IMR-90 (cell line): ENCODE data around the gene VSTM2A. TPM values are rescaled to one million over a fixed set of nuclear protein-coding genes. Genes with fewer than 3 reads are reported as not detected.

Experiments used
- ATAC-seq: fragments of 200-7000 bp; cut with Tn5 transposase; 2 replicates; pipeline ENCODE4 v1.9.1; 2020; ENCODE audit warnings: low read depth, mild to moderate bottlenecking, moderate library complexity
- BruUV-seq: library from RNA; stranded (reverse); fragments of 400-500 nt; replicated peaks from 2 replicates; lab custom pipeline; 2021; lab: Mats Ljungman, UMichigan
- CTCF ChIA-PET: fragments of 300-600 bp; formaldehyde crosslinking; extraction: SDS; loops from one replicate; lab custom pipeline; 2021; ENCODE audit warnings: antibody characterized with exemption; lab: Yijun Ruan, JAX
- POLR2A ChIA-PET: fragments of 300-600 bp; sonication (Branson Sonifier 250); formaldehyde crosslinking; loops from one replicate; lab custom pipeline; 2022; ENCODE audit warnings: antibody characterized with exemption; ENCODE audit not compliant: unreplicated experiment; lab: Charles Lee
- DNase-seq: peaks from one replicate; pipeline ENCODE4 v3.0.0; 2013
- H2AFZ ChIP-seq: replicated peaks from 2 replicates; pipeline ENCODE3; 2013; ENCODE audit warnings: low read length, mild to moderate bottlenecking; ENCODE audit not compliant: poor library complexity
- H2AK5ac ChIP-seq: 2 replicates; pipeline ENCODE4 v1.6.1; 2013; ENCODE audit warnings: low read depth, low read length, inconsistent platforms
- H2AK9ac ChIP-seq: replicated peaks from 2 replicates; pipeline ENCODE3; 2013; ENCODE audit warnings: mild to moderate bottlenecking, low read depth, low read length, moderate library complexity; ENCODE audit not compliant: poor library complexity
- H2BK120ac ChIP-seq: 2 replicates; pipeline ENCODE4 v1.6.1; 2013; ENCODE audit warnings: low read depth, low read length, inconsistent platforms
- H2BK15ac ChIP-seq: 3 replicates; pipeline ENCODE4 v1.6.1; 2013; ENCODE audit warnings: low read depth, low read length, inconsistent platforms
- H2BK20ac ChIP-seq: 2 replicates; pipeline ENCODE4 v1.6.1; 2013; ENCODE audit warnings: low read depth, mild to moderate bottlenecking, inconsistent platforms, low read length, moderate library complexity
- H2BK5ac ChIP-seq: 2 replicates; pipeline ENCODE4 v1.6.1; 2013; ENCODE audit warnings: mild to moderate bottlenecking, low read depth, low read length, inconsistent platforms; ENCODE audit not compliant: poor library complexity, severe bottlenecking
- H3K14ac ChIP-seq: replicated peaks from 2 replicates; pipeline ENCODE4 v1.6.1; 2013; ENCODE audit warnings: low read depth, low read length, inconsistent platforms
- H3K18ac ChIP-seq: 2 replicates; pipeline ENCODE4 v1.6.1; 2013; ENCODE audit warnings: low read depth, low read length, control low read depth
- H3K23ac ChIP-seq: 2 replicates; pipeline ENCODE4 v1.6.1; 2013; ENCODE audit warnings: low read depth, low read length, inconsistent platforms
- H3K27ac ChIP-seq: 2 replicates; pipeline ENCODE4 v1.5.1; 2013; ENCODE audit warnings: mild to moderate bottlenecking, control low read depth, low read length; ENCODE audit not compliant: insufficient read depth
- H3K27me3 ChIP-seq: 2 replicates; pipeline ENCODE4 v1.6.1; 2013; ENCODE audit warnings: low read length; ENCODE audit not compliant: control insufficient read depth, insufficient read depth
- H3K36me3 ChIP-seq: 2 replicates; pipeline ENCODE4 v1.6.1; 2013; ENCODE audit warnings: low read length, mixed read lengths; ENCODE audit not compliant: control insufficient read depth, insufficient read depth
- H3K4ac ChIP-seq: 2 replicates; pipeline ENCODE4 v1.6.1; 2013; ENCODE audit warnings: low read depth, low read length, inconsistent platforms
- H3K4me1 ChIP-seq: 2 replicates; pipeline ENCODE4 v1.6.1; 2013; ENCODE audit warnings: low read length, mixed read lengths; ENCODE audit not compliant: control insufficient read depth, insufficient read depth
- H3K4me2 ChIP-seq: 2 replicates; pipeline ENCODE4 v1.6.1; 2013; ENCODE audit warnings: low read depth, mild to moderate bottlenecking, control low read depth, low read length, moderate library complexity
- H3K4me3 ChIP-seq: 2 replicates; pipeline ENCODE4 v1.5.1; 2013; ENCODE audit warnings: low read depth, mild to moderate bottlenecking, control low read depth, low read length, moderate library complexity; ENCODE audit not compliant: insufficient read depth
- H3K56ac ChIP-seq: 2 replicates; pipeline ENCODE4 v1.6.1; 2013; ENCODE audit warnings: low read length, inconsistent platforms; ENCODE audit not compliant: insufficient read depth; ENCODE audit errors: extremely low read depth
- H3K79me1 ChIP-seq, 2 experiments: 2 replicates each; pipeline ENCODE4 v1.6.1; 2013; ENCODE audit warnings: low read length in 2 of 2, inconsistent platforms in 1 of 2, low read depth in 1 of 2
- H3K9ac ChIP-seq: 2 replicates; pipeline ENCODE4 v1.6.1; 2013; ENCODE audit warnings: low read depth, low read length, control low read depth
- H3K9me1 ChIP-seq: 2 replicates; pipeline ENCODE4 v1.6.1; 2013; ENCODE audit warnings: low read length, inconsistent platforms; ENCODE audit not compliant: insufficient read depth
- H3K9me3 ChIP-seq: 2 replicates; pipeline ENCODE4 v1.6.1; 2013; ENCODE audit warnings: low read length; ENCODE audit not compliant: control insufficient read depth, insufficient read depth
- H4K20me1 ChIP-seq: 2 replicates; pipeline ENCODE4 v1.6.1; 2013; ENCODE audit warnings: low read length, inconsistent platforms; ENCODE audit not compliant: insufficient read depth
- H4K5ac ChIP-seq: 2 replicates; pipeline ENCODE4 v1.6.1; 2013; ENCODE audit warnings: mild to moderate bottlenecking, low read depth, low read length, control low read depth
- H4K8ac ChIP-seq, 2 experiments: 2 replicates each; pipeline ENCODE4 v1.6.1; 2013; ENCODE audit warnings: low read depth in 2 of 2, low read length in 2 of 2, control low read depth in 1 of 2, inconsistent platforms in 1 of 2
- H4K91ac ChIP-seq: 2 replicates; pipeline ENCODE4 v1.6.1; 2013; ENCODE audit warnings: low read depth, low read length, inconsistent platforms; ENCODE audit not compliant: insufficient read depth
- FOS ChIP-seq: fragments of 150-350 bp; IDR thresholded peaks from 2 replicates; pipeline ENCODE4 v1.6.1; 2016; ENCODE audit warnings: low read depth, low read length
- MAFK ChIP-seq: IDR thresholded peaks from 2 replicates; pipeline ENCODE4 v1.6.1; 2012; ENCODE audit warnings: low read depth, low read length, improper control_type of control experiment
- MAZ ChIP-seq: IDR thresholded peaks from 2 replicates; pipeline ENCODE4 v1.6.1; 2012; ENCODE audit warnings: low read depth, mild to moderate bottlenecking, low read length, improper control_type of control experiment, moderate library complexity, borderline replicate concordance
- MXI1 ChIP-seq: IDR thresholded peaks from 2 replicates; pipeline ENCODE4 v1.6.1; 2012; ENCODE audit warnings: low read depth, mild to moderate bottlenecking, low read length, moderate library complexity, borderline replicate concordance
- POLR2A ChIP-seq: IDR thresholded peaks from 2 replicates; pipeline ENCODE4 v1.6.1; 2012; ENCODE audit warnings: mild to moderate bottlenecking, low read depth, low read length
- WGBS, 2 experiments: methylation state at CpG; one replicate each; pipeline versions ENCODE4 v1.1.5 to v1.1.7; 2013; ENCODE audit warnings: missing lambda C conversion rate in 2 of 2; ENCODE audit not compliant: insufficient read length in 1 of 2; ENCODE audit errors: extremely low coverage in 2 of 2; 5-methylcytosine and 5-hydroxymethylcytosine counted together
- dilution Hi-C: fragments of 300-500 bp; cut with HindIII; formaldehyde crosslinking; loops from one replicate; pipeline ENCODE4 v1.14.3; 2018; ENCODE audit warnings: low sequenced_read_pairs; ENCODE audit not compliant: unreplicated experiment
- in situ Hi-C: fragments of 300-500 bp; cut with MboI; formaldehyde crosslinking; loops from 3 replicates; pipeline ENCODE4 v1.14.3; 2019; ENCODE audit warnings: low sequenced_read_pairs, inconsistent platforms, mixed read lengths
- intact Hi-C: fragments of 100-400 bp; cut with micrococcal nuclease; formaldehyde crosslinking; loops from 2 replicates; pipeline ENCODE4 v1.10.0; 2022
- microRNA-seq, 2 experiments: library from miRNA; stranded (forward) in 1 of 2; unstranded in 1 of 2; fragments of 10-50 nt in 1 of 2; fragments of <30 nt in 1 of 2; gene quantifications in 1 of 2; microRNA quantifications in 1 of 2; one replicate each; pipeline versions ENCODE3 to v1.1.0; 2013 to 2020; ENCODE audit not compliant: insufficient read depth in 1 of 2, insufficient read length in 1 of 2, unreplicated experiment in 1 of 2
- polyA plus RNA-seq, 3 experiments: library from polyadenylated mRNA; depleted of rRNA; stranded (reverse); fragments of >200 nt; gene quantifications; 2 replicates each; pipeline ENCODE4 v1.2.3, GENCODE V29; 2012; ENCODE audit warnings: low replicate concordance in 1 of 3
- small RNA-seq, 5 experiments: library from RNA; depleted of rRNA; stranded (forward); fragments of <200 nt; gene quantifications; one replicate each; pipeline ENCODE3, GENCODE V24; 2012
- total RNA-seq: library from RNA; depleted of rRNA; stranded (reverse); fragments of >200 nt; gene quantifications from 2 replicates; pipeline ENCODE4 v1.2.3, GENCODE V29; 2012; rRNA removed
- TF ChIP-seq, protein P1 (sequence below): conservative IDR thresholded peaks from 2 replicates; pipeline ENCODE4 v1.5.1; 2012; ENCODE audit warnings: mild to moderate bottlenecking, low read depth, low read length, improper control_type of control experiment

VSTM2A gene
- total and polyA plus RNA-seq, 2 of the 4 experiments (the other 2 are of a cell fraction), result not detected

DNA sequence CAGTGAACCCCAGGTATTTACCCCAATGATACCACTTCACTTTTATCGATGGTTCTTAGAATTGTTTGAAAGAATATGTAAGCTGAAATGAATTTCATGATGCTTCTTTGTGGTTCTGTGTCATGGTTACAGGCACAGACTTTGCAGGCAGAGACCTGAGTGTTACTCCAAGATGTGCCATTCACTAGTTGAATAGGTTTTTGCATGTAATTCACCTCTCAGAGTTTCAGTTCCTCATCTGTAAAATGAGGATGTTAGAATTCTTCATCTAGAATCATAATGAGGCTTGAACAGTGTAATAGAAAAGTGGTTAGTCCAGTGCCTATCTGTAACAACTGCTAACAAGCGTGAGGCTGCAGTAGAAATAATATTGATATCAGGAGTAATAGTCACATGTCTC is 54.6 kb downstream of the VSTM2A start (continued):
- TF ChIP-seq MAZ, result no peak

- POLR2A ChIA-PET, result no interaction called here
- ATAC-seq, result no peak
- dilution Hi-C loops, result no loop called here
Observed at GRCh38 chr7:54615537-54615936, 73.4 kb downstream of the VSTM2A start.

More at GRCh38 chr7:54615537-54615936, 73.4 kb downstream of the VSTM2A start:
- intact Hi-C loops (no loop called here), in situ Hi-C loops (no loop called here)
- Histone ChIP-seq H3K14ac (no peak overlapping the region), H3K4me2 (no peak overlapping the region), H3K56ac (no peak overlapping the region), H3K18ac (no peak overlapping the region), H3K27ac (no peak overlapping the region), H3K9me3 (no peaks in the 10 kb centered on the region), H4K8ac (no peak overlapping the region), H2BK5ac (no peak overlapping the region), H4K5ac (no peak overlapping the region), H3K9me1 (no peaks in the 10 kb centered on the region), H2BK120ac (no peak overlapping the region), H2AK5ac (no peak overlapping the region), H4K20me1 (no peaks in the 10 kb centered on the region), H3K4me1 (no peaks in the 10 kb centered on the region), H2BK20ac (no peak overlapping the region), H3K23ac (no peak overlapping the region), H3K27me3 (no peaks in the 10 kb centered on the region), H2AFZ (no peak overlapping the region), H2AK9ac (no peak overlapping the region), H3K79me1 (no peaks in the 10 kb centered on the region), H4K91ac (no peak overlapping the region), H3K4me3 (no peak overlapping the region), H2BK15ac (no peak overlapping the region), H3K9ac (no peak overlapping the region), H3K4ac (no peak overlapping the region), H3K36me3 (no peaks in the 10 kb centered on the region)
- WGBS, 2 experiments, result no CpG with 5 or more reads among the region's 2 CpGs
- CTCF ChIA-PET, result no interaction called here
- TF ChIP-seq, protein P1, sequence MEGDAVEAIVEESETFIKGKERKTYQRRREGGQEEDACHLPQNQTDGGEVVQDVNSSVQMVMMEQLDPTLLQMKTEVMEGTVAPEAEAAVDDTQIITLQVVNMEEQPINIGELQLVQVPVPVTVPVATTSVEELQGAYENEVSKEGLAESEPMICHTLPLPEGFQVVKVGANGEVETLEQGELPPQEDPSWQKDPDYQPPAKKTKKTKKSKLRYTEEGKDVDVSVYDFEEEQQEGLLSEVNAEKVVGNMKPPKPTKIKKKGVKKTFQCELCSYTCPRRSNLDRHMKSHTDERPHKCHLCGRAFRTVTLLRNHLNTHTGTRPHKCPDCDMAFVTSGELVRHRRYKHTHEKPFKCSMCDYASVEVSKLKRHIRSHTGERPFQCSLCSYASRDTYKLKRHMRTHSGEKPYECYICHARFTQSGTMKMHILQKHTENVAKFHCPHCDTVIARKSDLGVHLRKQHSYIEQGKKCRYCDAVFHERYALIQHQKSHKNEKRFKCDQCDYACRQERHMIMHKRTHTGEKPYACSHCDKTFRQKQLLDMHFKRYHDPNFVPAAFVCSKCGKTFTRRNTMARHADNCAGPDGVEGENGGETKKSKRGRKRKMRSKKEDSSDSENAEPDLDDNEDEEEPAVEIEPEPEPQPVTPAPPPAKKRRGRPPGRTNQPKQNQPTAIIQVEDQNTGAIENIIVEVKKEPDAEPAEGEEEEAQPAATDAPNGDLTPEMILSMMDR, result no peak
- TF ChIP-seq MAFK, result no peak
- TF ChIP-seq FOS, result no peak
- TF ChIP-seq MXI1, result no peak
- no peak for TF ChIP-seq POLR2A
- no peak for DNase-seq
- no TSS peak for BruUV-seq

Small RNAs within 50 kb of the gene (microRNA-seq; reads per million reads assigned to microRNA genes)
- not detected for gene RNU6-1125P (ENCODE audit: insufficient read depth, insufficient read length)

Small RNAs within 50 kb of the gene (small RNA-seq; reads per million reads assigned to genes)
- 0 reads per million in 5 experiments for gene RNU6-1125P

Other genes starting within 250 kb of the VSTM2A start
- 387 and 3,014 TPM in 2 replicates for gene SEC61G, start 216.8 kb downstream of the VSTM2A start, total RNA-seq
- 426 and 685 TPM in 2 replicates for gene SEC61G, start 216.8 kb downstream of the VSTM2A start, polyA plus RNA-seq (2012; rRNA removed)